ENCODE results near the gene ZNF679.
A peak's percentile ranks its signal among the peaks of the same experiment; 100 is the strongest.
"Not testable (repeated sequence)": the region's sequence is repeated elsewhere in the genome, so short reads cannot be mapped to it uniquely, and the experiment has no call there.

Gene ZNF679

GRCh38 chr7:64223366-64223765, 4.9 kb upstream of the ZNF679 start:
- FAIRE-seq (no peak), DNase-seq (ENCODE audit: insufficient read length) (no peak)
- TF ChIP-seq TAF1 (IDR thresholded peaks at IDR 0.05; ENCODE audit: borderline replicate concordance, low read depth, low read length): no peak
- no peak for TF ChIP-seq POLR2AphosphoS5 (IDR thresholded peaks at IDR 0.05; ENCODE audit: low read depth, low read length)
- no peak for TF ChIP-seq POLR2A (IDR thresholded peaks at IDR 0.05; ENCODE audit: low read depth, low read length)

GRCh38 chr7:64266341-64266919, 38.2 kb downstream of the ZNF679 start:
- DNase-seq (ENCODE audit: insufficient read length): no peak
- no peak for FAIRE-seq
- TF ChIP-seq TAF1 (IDR thresholded peaks at IDR 0.05; ENCODE audit: borderline replicate concordance, low read depth, low read length) (no peak), POLR2AphosphoS5 (IDR thresholded peaks at IDR 0.05; ENCODE audit: low read depth, low read length) (no peak), POLR2A (IDR thresholded peaks at IDR 0.05; ENCODE audit: low read depth, low read length) (no peak)

- DNase-seq (ENCODE audit: insufficient read length) (no peak), FAIRE-seq (no peak)
- no peak for TF ChIP-seq POLR2AphosphoS5 (IDR thresholded peaks at IDR 0.05; ENCODE audit: low read depth, low read length)
- no peak for TF ChIP-seq POLR2A (IDR thresholded peaks at IDR 0.05; ENCODE audit: low read depth, low read length)
- no peak for TF ChIP-seq TAF1 (IDR thresholded peaks at IDR 0.05; ENCODE audit: borderline replicate concordance, low read depth, low read length)
These were observed 49.4 kb downstream of the ZNF679 start for GRCh38 chr7:64277630-64278029.

- no peak for TF ChIP-seq POLR2AphosphoS5 (IDR thresholded peaks at IDR 0.05; ENCODE audit: low read depth, low read length)
- no peak for TF ChIP-seq POLR2A (IDR thresholded peaks at IDR 0.05; ENCODE audit: low read depth, low read length)
- TF ChIP-seq TAF1 (IDR thresholded peaks at IDR 0.05; ENCODE audit: borderline replicate concordance, low read depth, low read length): no peak
- FAIRE-seq: no peak
These were observed 66.6 kb downstream of the ZNF679 start for GRCh38 chr7:64294701-64295420.

GRCh38 chr7:64297418-64297817, 69.1 kb downstream of the ZNF679 start:
- FAIRE-seq; DNase-seq (ENCODE audit: insufficient read length): not testable (repeated sequence)

More at GRCh38 chr7:64294701-64295420, 66.6 kb downstream of the ZNF679 start:
- DNase-seq (ENCODE audit: insufficient read length): no peak

- FAIRE-seq: no peak
- TF ChIP-seq POLR2A (IDR thresholded peaks at IDR 0.05; ENCODE audit: low read depth, low read length) (no peak), TAF1 (IDR thresholded peaks at IDR 0.05; ENCODE audit: borderline replicate concordance, low read depth, low read length) (no peak), POLR2AphosphoS5 (IDR thresholded peaks at IDR 0.05; ENCODE audit: low read depth, low read length) (no peak)
- DNase-seq (ENCODE audit: insufficient read length): no peak
These were observed 72.5 kb downstream of the ZNF679 start for GRCh38 chr7:64300641-64301405.

- FAIRE-seq: peak; percentile 90
- DNase-seq (ENCODE audit: insufficient read length): peak; percentile 41
- TF ChIP-seq POLR2AphosphoS5 (IDR thresholded peaks at IDR 0.05; ENCODE audit: low read depth, low read length) (no peak), TAF1 (IDR thresholded peaks at IDR 0.05; ENCODE audit: borderline replicate concordance, low read depth, low read length) (no peak), POLR2A (IDR thresholded peaks at IDR 0.05; ENCODE audit: low read depth, low read length) (no peak)
These were observed 79.2 kb downstream of the ZNF679 start for GRCh38 chr7:64307254-64308015.

- DNase-seq (ENCODE audit: insufficient read length): no peak
- FAIRE-seq: no peak
- TF ChIP-seq POLR2A (IDR thresholded peaks at IDR 0.05; ENCODE audit: low read depth, low read length) (no peak), TAF1 (IDR thresholded peaks at IDR 0.05; ENCODE audit: borderline replicate concordance, low read depth, low read length) (no peak), POLR2AphosphoS5 (IDR thresholded peaks at IDR 0.05; ENCODE audit: low read depth, low read length) (no peak)
These were observed 79.7 kb downstream of the ZNF679 start for GRCh38 chr7:64308016-64308270.

- DNase-seq (ENCODE audit: insufficient read length) (no peak), FAIRE-seq (no peak)
- no peak for TF ChIP-seq TAF1 (IDR thresholded peaks at IDR 0.05; ENCODE audit: borderline replicate concordance, low read depth, low read length)
- no peak for TF ChIP-seq POLR2AphosphoS5 (IDR thresholded peaks at IDR 0.05; ENCODE audit: low read depth, low read length)
- no peak for TF ChIP-seq POLR2A (IDR thresholded peaks at IDR 0.05; ENCODE audit: low read depth, low read length)
These were observed 82.2 kb downstream of the ZNF679 start for GRCh38 chr7:64310426-64310825.

- TF ChIP-seq TAF1 (IDR thresholded peaks at IDR 0.05; ENCODE audit: borderline replicate concordance, low read depth, low read length): no peak
- TF ChIP-seq POLR2A (IDR thresholded peaks at IDR 0.05; ENCODE audit: low read depth, low read length): no peak
- TF ChIP-seq POLR2AphosphoS5 (IDR thresholded peaks at IDR 0.05; ENCODE audit: low read depth, low read length): no peak
- DNase-seq (ENCODE audit: insufficient read length) (no peak), FAIRE-seq (no peak)
These were observed 84.6 kb downstream of the ZNF679 start for GRCh38 chr7:64312826-64313225.

GRCh38 chr7:64313740-64314491, 85.6 kb downstream of the ZNF679 start, which contains the start of gene ZNF736:
Gene ZNF736, plus strand, starts transcription at chr7:64313961. Its CDS starts 190 bp downstream, at chr7:64314151.
- DNase-seq (ENCODE audit: insufficient read length) (peak; percentile 61), FAIRE-seq (peak; percentile 85)
- 0 out of 2 replicates have a peak, but pooled peaks have one; percentile 51 for TF ChIP-seq TAF1 (IDR thresholded peaks at IDR 0.05; ENCODE audit: borderline replicate concordance, low read depth, low read length)
- peak; percentile 87 for TF ChIP-seq POLR2AphosphoS5 (IDR thresholded peaks at IDR 0.05; ENCODE audit: low read depth, low read length)
- peak; percentile 92 for TF ChIP-seq POLR2A (IDR thresholded peaks at IDR 0.05; ENCODE audit: low read depth, low read length)
